HG03354 (cell line): ENCODE results near the gene MRAS.

Experiments
- ATAC-seq: cut with Tn5 transposase; IDR thresholded peaks from one replicate; pipeline ENCODE4 v1.9.1; 2021; ENCODE audit warnings: mild to moderate bottlenecking; ENCODE audit not compliant: unreplicated experiment, poor library complexity, severe bottlenecking

The MRAS gene

DNA sequence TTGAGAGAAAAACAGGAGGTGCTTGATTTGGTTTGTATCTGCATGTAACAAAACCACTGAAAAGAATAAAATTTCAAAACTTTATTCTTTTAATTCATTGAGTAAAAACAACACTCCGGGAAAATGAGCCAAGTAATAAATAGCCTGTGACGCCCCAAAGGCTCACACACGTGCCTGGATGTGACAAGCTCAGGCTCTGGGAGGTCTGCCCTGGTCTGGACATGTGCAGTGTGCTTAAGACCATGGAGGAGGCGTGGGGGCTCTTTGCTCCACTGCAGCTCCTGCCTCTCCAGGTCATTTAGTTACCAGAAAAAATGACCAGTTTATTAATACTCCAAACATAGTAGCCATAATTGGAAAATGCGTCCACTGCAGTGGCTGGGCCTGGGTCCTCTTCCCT, 10.1 kb upstream of the MRAS start:
- ATAC-seq = no peak

DNA sequence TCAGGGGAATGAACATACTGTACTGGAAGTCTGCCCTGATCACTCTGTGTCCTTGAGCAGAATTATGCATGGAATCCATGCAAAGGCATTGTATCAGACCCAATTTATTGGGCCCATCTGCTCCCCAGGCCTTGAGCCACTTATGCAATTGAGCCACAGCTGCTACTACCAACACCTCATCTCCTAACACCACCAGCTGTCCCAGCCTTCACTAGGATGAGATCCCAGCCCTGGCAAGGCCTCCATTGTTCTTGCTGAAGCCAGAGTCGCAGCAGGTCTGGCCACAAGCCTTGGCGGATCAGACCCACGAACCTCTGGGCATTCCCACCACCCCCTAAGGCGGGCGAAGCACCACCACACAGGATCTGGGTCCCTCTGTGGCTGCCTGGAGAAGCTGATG, 9.6 kb upstream of the MRAS start:
- ATAC-seq = no peak

DNA sequence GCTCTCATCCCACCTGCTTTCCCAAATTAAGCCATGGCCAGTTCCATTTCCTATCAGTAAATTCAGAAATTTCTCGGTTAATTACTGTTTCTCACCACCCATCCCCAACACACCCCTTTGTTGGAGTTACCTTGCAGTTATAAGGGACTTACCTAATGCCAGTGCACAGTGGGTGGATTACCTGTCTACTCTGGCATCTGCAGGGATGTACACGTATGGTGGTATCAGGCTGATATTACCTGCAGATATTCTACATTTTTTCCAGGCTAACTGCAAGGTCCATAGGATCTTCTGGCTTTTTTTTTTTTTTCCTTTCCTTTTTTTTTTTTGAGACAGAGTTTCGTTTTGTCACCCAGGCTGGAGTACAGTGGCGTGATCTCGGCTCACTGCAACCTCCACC, 7.9 kb upstream of the MRAS start:
- no peak for ATAC-seq

DNA sequence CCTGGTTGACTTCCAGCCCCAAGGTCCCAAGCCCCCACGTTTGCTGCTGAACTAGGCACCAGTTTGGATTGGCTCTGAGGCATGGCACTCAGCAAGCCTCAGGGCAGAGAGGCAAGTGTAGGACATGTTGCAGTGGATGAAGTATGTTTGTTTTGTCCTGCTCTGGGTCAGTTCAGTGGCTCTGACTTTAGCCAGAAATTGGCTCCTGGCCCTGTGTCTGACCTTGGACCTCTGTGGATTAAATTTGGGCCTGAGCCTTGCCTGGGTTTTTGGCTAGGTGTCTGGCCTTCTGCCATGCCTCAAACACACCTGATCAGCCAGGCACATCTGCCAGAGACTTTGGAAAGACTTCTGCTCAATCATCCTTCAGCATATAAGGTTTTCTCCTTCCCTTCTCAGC, 3.6 kb upstream of the MRAS start:
- no peak for ATAC-seq

DNA sequence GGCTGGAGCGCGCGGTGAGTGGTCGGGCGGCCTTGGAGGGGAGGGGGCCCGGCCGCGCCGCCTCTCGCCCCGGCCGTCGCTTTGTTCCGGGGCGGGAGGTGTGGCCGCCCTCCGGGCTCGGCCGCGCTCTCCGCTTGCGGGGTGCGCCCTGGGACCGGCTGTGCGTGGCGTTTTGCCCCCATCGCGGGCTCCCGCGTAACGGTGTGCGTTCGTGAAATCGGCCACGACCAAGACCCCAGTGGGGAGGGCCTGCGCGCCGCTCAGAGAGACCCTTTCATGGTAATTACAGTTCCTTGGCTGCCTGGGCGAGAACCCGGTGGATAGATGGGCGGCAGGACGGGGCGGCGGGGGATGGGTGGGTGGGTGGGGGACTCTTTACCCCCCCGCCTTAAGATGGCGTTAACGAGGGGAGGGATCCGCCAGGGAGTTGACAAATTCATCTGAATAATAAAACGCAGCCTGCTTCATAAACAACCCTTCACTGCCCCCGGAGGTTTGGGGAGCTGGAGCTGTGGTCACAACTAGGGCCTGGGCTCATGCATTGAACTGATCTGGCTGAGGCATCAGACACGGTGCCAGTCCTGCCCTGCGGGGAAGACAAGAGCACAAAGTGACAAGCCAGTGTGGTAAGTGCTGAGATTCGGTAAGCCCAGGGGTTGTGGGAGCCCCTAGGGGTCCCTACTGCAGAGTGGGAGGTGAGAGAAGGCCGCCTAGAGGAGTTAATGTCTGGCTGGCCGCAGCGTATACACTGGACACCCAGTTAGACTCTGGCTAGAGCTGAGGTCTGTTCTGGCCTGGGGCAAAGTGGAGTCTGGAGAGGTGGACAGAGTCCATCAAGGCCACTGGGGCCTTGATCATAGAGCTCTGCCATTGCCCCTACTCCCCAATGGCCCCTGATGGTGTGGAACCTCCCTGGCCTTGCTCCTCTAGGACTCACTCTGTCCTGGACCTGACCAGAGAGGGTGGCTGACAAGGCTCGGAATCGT, 668 bp downstream of the MRAS start:
- no peak for ATAC-seq

DNA sequence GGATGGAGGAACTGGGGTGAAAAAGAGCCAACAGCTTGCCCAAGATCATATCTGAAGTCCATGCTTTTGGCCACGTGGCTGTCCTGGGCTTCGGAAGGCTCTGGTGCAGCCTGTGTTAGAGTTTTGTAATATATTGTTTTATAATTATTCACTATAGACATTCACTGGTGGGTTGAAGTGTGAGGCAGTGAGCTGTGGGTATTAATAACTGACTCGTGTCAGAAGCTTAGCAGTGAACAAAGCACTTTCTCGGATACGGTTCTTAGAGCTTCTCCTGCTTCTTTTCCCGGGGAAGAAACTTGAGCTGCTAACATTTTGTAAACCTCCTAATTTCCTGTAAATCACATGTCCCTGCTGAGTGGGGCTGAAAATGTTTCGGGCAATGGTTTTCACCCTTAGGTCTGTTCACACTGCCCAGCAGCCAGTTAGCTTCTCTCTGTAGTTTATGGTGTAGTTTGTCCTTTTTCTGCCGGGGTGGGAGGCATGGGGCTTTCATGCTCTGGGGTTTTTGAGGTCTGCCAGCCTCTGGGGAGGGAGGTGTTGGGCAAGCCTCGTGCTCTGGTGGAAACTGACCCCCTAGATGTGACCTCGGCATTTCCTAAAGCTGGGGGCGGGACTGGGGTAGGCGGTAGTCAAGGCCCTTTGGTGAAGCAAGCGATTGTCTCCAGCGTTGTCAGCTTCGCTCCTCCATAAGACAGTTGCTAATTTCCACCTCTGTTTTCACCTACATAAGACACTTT, 1.7 kb downstream of the MRAS start:
- ATAC-seq = no peak

DNA sequence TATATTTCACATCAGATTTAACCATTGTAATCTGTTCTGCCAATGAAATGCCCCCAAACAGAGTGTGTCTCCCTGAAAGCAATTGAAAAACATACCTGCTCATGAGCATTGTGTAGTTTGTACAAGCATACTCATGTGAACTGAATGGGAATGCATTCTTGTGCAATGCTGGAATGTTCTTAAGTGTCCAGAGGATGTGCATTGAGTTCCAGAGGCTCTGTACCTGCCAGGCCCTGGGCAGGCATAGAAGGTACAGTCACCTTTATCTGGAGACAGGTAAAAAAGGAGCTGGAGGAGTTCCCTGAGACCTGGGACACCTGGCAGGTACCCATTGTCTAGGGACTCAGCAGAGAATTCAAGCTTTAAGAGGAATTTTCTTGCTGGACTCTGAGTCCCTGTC, 2.8 kb downstream of the MRAS start:
- ATAC-seq = no peak

DNA sequence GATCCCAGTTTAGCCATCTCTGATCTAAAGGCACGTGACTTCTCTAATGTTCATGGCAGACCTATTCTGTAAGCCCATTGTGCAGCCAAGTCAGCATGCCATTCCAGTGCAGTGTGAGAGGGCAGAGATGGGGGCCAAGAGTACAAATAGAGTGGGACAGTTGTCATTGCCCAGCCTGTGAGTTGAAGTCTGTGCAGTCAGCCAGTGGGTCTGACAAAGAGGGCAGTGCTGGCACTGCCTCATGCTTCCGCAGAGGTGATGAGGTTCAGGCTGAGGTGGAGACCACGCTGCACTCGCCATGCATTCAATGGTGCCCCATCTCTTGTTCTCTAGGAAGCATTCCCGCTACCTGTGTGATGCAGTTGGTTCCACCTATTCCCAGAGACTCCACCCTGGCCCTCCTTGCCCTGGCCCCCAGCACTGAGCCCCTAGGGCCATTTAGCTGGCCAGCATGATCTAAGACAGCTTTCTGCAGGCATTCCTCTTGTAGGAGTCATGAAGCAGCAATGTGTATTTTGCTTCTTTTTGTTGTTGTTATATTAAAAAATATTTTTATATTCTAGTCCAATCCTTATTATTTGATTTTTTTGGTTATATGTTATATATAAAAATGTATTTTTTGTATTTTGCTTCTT, 3.7 kb downstream of the MRAS start:
- ATAC-seq = no peak

DNA sequence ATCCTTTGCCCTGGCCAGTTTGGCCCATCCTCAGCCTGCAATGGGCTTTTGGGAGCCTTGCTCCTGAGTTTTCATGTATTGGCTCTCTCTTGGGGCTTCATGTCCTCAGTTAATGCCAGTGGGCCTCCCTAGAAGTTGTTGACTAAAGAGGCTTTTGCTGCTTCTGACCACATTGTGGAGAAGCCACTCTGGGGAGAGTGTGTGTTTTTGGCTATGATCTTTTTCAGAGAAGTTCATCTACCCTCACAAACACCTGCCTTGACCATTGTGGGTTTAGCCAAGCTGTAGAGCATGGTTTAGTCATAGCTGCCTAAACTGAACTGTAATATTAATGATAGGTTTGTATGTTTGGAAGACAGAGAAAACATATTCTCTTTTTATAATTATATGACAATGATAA, 6.0 kb downstream of the MRAS start:
- no peak for ATAC-seq

DNA sequence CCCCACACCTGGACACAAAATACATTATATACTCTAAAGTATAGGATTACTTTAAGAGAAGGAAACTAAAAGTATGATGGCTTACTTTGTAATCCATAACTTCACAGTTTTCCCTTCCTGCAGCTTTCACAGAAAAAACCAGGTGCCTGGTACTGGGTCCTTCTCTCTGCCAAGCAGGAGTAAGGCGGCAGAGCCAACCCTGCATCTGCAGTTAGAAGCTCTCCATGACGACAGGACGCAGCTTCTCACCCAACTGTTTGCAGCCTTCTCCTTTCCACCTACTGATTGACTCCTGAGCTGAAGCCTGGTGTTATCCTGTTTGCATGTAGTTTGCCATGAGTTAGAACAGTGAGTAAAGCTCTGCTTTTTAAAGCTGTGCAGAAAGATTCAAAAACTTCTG, 6.7 kb downstream of the MRAS start:
- no peak for ATAC-seq

DNA sequence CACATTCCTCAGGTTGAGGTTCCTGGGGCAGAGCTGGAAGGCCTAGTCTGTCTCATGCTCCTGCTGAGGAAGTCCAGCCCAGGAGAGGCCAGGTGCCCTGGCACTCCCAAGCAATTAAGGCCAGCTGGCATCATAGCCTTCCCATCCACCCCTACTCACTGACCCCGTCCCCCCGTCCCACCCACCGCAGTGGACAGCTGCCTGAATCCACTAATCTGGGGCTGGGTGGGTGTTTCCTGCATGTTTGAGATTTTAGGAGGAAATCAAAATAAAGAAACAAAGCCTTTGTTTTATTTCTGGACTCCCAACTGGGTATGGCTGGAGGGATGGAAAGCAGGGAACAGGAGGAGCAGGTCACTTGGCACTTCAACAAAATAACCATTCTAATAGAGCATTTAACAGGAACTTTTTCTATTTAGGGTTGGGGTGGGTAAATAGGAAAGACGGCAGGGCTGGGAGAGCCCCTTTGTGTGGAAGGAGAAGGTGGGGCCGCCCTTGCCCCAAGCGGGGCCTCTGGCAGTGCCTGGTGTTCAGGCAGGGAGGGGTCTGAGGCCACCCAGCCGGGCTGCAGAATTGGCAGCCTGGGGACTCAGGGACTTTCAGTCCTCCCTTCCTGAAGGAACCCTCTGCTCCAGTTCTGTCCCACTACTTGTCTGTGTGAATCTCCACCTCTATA, 8.5 kb downstream of the MRAS start:
- no peak for ATAC-seq

DNA sequence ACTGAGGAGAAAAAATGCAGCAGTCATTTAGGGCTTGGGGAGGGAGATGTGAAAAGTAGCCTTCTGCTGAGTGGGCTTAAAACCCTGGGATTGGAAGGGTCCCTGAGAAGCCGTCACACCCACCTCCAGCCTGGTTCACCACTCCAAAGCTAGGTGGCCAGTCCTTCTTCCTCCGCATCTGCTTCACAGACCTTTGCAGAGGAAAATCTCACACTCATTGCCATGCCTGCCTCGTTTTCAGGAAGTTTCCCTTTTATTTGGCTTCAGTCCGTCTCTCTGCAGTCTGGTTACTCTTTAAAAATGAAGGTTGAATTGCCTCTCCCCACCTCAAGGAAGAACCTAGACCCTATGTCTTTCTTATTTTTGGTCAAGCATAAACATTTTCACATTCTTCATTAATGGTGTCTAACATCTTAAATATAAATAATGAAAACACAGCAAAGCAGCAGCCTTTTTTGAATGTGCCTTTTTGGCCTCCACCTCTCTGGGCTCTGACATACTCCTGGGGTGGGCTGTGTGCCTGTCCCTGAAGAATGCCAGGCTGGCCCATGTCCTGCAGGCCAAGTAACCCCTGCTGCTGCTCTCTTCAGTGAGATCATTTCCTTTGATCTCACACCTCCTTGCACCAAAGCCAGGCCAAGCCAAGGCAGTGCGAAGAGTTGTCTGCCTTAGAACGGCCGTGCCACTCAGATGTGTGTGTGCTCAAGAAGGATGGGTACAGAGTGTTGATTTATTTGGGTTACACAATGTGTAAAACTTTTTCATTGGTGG, 11.0 kb downstream of the MRAS start:
- no peak for ATAC-seq

DNA sequence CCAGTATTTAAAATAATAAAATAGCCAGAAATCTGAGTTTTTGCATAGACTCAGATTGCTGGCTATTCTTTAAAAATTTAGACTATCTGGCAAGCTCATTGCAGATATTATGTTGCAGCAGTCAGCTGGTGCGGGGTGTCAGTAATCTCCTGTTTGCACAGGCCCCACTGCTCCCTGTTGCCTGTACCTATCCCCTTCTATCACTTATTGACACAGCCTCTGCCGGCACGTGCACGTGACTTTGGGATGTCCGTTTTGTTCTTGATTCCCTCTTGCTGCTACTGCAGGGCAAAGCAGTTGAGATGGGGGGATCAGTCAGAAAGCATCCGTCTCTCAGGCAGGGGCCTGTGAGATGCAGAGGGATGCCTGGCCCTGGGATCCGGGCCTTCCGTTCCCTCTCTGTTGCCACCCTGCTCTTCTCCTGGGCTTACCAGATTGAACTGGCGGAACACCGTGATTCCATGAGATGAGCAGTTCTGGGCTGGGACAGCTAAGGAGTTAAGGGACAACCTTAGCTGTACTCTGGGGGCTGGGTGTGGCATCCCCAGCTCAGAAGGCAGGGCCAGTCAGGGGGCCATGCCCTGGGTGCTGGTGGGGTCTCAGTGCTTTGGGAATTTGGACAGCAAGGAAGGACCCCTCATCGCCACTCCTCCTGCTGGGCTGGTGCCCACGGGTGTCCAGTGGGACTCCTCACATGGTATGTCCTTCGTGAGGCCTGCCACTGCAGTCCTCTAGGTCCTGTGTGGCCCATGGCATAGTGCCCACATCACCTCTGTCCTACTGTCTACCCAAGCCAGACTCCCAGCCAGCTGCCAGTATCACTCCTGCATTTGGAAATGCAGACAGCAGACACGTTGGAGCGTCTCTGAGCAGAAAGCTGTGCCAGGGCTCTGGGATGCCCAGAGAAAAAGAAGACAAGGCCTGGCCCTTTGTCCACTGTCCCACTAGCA, 11.8 kb downstream of the MRAS start:
- no peak for ATAC-seq

DNA sequence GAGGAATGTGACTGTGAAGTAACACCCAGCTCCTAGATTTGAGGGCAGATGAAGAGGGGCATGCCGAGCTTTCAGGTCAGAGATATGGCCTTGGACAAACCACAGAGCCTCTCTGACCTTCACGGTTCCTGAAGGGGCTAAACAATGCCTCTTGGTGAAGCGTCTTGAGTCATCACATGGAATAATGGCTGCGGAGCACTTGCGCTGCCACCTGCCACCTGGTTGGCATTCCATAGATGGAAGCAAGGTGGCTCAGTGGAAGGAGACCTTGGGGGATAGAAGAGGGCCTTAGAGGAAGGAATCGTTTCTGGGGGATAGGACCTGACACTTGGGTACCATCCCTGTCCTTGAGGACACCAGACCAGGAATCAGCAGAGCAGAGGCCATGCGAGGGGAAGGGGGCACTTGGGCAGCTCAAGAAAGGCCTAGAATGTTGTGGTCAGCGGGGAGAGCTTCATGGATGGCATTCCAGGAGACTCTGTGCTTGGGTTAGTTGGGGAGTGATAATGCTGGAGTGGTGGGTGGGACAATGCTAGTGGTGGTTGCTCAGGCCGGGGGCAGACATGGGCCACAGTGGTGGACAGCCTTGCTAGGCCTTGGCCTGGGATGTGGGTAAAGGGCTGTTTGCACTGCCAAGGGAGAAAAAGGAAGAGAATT, 12.6 kb downstream of the MRAS start:
- ATAC-seq = no peak

DNA sequence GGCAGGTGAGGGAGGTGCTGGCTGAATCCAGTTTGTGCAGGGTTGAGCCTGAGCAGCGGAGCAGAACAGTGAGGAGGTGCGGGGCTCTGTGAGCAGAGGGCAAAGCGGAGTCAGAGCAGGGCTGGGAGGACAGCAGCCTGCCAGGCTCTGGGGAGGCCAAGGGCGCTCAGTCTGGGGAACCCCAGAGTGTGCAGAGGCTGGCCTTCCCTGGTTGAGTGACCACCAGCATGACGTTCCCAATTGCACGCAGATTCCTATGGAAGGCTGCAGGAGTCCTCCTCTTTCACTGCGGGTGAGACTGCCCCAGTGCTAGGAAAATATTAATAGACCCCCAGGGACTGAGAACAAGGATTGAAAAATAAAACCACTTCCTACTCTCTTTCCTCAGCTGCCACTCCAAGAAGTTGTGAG, 13.2 kb downstream of the MRAS start:
- ATAC-seq = no peak

DNA sequence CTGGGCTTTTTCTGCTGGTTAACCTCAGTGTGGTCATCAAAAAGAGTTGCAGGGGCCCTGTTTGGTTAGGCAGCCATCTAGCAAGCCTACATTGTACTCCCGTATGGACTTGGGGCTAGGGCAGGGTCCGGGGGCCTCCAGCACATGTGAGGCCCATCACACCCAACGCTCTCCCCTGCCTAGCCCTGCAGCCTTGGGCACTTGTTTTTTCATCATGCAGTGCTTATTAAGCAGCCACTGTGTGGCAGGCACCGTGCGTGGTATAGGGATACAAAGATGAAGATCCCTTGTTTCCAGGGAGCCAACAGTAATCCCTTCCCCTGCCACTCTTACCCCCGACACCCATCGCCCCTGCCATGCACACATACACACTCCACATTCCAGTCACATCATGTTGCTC, 14.2 kb downstream of the MRAS start:
- ATAC-seq = no peak

DNA sequence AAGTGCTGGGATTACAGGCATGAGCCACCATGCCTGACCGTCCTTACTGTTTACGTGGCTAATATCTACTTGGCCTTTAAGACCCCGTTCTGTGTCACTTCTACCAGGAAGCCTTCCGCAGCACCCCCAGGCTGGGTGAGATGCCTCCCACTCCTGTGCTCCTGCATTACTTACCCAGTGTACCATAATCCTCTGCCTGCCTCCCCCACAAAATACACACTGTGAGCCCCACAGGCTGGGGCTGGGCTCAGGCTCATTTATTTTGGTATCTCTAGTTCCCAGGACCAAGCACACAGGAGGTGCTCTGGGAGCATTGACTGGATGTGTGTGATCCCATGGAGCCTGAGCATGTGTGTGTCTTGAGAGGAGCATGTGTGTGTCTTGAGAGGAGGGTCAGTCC, 14.9 kb downstream of the MRAS start:
- ATAC-seq = no peak
